ENCODE measurements around the gene SERTAD4.
"Not testable (repeated sequence)": the region's sequence is repeated elsewhere in the genome, so short reads cannot be mapped to it uniquely, and the experiment has no call there.

SERTAD4 gene

GRCh38 chr1:210257698-210258529, 25.3 kb downstream of the SERTAD4 start:
- H3K4me3 ChIP-seq (ENCODE audit: low read depth, low read length): no peak overlapping the region

- no peak overlapping the region for H3K4me3 ChIP-seq (ENCODE audit: low read depth, low read length)
Observed at GRCh38 chr1:210259561-210259960, 27.0 kb downstream of the SERTAD4 start.

DNA sequence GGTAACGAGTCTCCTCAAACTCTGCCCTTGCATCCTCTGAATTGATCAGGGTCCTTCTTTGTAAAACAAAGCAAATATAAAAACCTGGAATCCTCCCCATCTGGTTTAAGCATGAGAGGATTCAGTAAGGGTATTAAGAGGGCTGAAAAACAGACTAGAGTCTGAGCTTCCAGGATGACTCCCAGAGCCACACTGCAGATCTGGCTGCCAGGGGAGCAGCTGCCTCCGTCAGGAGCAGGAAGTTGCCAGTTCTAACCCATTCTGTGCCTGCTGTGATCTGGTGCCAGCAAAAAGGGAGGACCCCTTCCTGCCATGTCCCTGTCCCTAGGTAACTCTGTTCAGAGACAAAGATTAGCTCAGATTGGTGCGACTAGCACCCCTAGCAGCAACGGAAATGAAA, 27.5 kb downstream of the SERTAD4 start:
- no peak overlapping the region for H3K4me3 ChIP-seq (ENCODE audit: low read depth, low read length)

- no peak overlapping the region for H3K4me3 ChIP-seq (ENCODE audit: low read depth, low read length)
Observed at GRCh38 chr1:210262167-210262896, 29.7 kb downstream of the SERTAD4 start.

DNA sequence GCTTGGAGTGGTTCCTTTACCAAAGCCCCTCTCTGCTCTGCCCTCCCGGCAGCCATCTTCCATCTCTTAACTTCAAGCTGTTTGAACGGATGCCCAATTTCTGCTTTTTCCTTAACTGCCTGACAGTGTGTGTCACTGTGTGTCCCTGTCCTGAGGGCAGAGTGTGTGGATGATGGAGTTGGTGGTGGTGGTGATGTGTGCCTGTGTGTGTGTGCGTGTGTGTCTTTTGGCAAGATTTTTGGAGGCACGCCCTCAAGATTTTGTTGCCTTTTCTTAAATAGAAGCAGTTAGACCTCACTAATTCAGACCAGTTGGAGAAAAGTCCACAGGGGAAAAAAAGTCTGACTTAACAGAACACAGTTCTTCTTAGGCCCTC, 30.3 kb downstream of the SERTAD4 start:
- no peak overlapping the region for H3K4me3 ChIP-seq (ENCODE audit: low read depth, low read length)

DNA sequence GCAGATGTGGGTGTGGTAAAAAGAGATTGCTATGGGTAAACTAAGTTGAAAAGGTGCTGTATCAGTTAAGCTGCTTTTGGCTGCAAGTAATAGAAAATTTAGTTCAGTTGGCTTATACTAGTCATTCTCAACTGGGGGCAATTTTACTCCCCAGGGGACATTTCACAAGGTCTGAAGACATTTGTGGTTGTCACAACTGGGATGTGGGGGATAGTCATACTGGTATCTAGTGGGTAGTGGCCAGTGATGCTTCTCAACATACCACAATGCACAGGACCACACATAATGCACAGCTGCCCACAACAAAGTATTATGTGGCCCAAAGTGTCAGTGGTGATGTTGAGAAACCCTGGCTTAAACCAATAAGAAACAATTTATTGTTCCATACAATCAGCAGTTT, 31.4 kb downstream of the SERTAD4 start:
- H3K4me3 ChIP-seq (ENCODE audit: low read depth, low read length): no peak overlapping the region

GRCh38 chr1:210264496-210265380, 32.1 kb downstream of the SERTAD4 start:
- H3K4me3 ChIP-seq (ENCODE audit: low read depth, low read length): no peak overlapping the region

GRCh38 chr1:210265392-210265955, 32.9 kb downstream of the SERTAD4 start:
- H3K4me3 ChIP-seq (ENCODE audit: low read depth, low read length): not testable (repeated sequence)

- no peak overlapping the region for H3K4me3 ChIP-seq (ENCODE audit: low read depth, low read length)
Observed at GRCh38 chr1:210269981-210270380, 37.4 kb downstream of the SERTAD4 start.

GRCh38 chr1:210272666-210273065, 40.1 kb downstream of the SERTAD4 start:
- H3K4me3 ChIP-seq (ENCODE audit: low read depth, low read length): no peak overlapping the region

GRCh38 chr1:210280221-210280620, 47.6 kb downstream of the SERTAD4 start:
- H3K4me3 ChIP-seq (ENCODE audit: low read depth, low read length): no peak overlapping the region

GRCh38 chr1:210288116-210288515, 55.5 kb downstream of the SERTAD4 start:
- H3K4me3 ChIP-seq (ENCODE audit: low read depth, low read length): no peak overlapping the region

GRCh38 chr1:210289248-210289647, 56.7 kb downstream of the SERTAD4 start:
- H3K4me3 ChIP-seq (ENCODE audit: low read depth, low read length): no peak overlapping the region

- H3K4me3 ChIP-seq (ENCODE audit: low read depth, low read length): no peak overlapping the region
Observed at GRCh38 chr1:210291081-210291764, 58.6 kb downstream of the SERTAD4 start.

- H3K4me3 ChIP-seq (ENCODE audit: low read depth, low read length): no peak overlapping the region
Observed at GRCh38 chr1:210291786-210292230, 59.2 kb downstream of the SERTAD4 start.

GRCh38 chr1:210292231-210292871, 59.8 kb downstream of the SERTAD4 start:
- peak overlapping the region; percentile 25 for H3K4me3 ChIP-seq (ENCODE audit: low read depth, low read length)

DNA sequence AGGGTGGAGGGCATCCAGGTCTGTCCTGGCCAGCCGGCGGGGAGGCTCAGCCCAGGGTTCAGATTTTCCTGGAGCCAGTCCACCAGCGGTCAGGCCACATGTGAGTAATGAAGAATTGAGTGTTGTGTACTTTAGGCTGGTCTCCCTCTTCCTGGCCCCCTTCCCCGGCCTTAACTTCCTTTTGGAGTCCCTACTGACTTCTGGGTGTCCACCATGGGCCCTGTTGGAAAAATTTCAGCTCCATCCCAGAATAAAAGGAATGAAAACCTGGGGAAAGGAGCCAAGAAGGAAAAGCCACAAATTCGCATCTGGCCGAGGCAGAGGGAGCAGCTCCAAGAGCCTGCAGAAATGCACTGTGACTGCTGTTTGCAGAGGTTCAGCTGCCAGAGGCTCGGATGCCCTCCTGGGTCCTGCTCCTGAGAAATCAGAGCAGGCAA, 60.6 kb downstream of the SERTAD4 start:
- H3K4me3 ChIP-seq (ENCODE audit: low read depth, low read length): no peak overlapping the region

- H3K4me3 ChIP-seq (ENCODE audit: low read depth, low read length): no peak overlapping the region
Observed at GRCh38 chr1:210294999-210295745, 62.6 kb downstream of the SERTAD4 start.

Measured in iPS-11a (cell line).